ENCODE results near the gene YBX2. TPM values are rescaled to one million over a fixed set of nuclear protein-coding genes. Genes with fewer than 3 reads are reported as not detected.
"Not testable (repeated sequence)": the region's sequence is repeated elsewhere in the genome, so short reads cannot be mapped to it uniquely, and the experiment has no call there.

Gene YBX2
- polyA plus RNA-seq, 1 experiment, result 0.02 TPM

- Histone ChIP-seq H3K4me3 (ENCODE audit: low read depth, low read length) (no peak within 1 kb of the TSS), H3K9me3 (ENCODE audit: control insufficient read depth, insufficient read depth, low read length) (no peaks in the 10 kb centered on the region), H3K27ac (ENCODE audit: low read depth, low read length) (no peak within 1 kb of the TSS), H3K27me3 (ENCODE audit: control insufficient read depth, insufficient read depth, low read length) (peaks cover 12% of the 10 kb centered on the region)
- POLR2A ChIA-PET, result no interaction called here
- no peak for DNase-seq (ENCODE audit: low read depth, low spot score)
- CTCF ChIA-PET, result interaction anchor here (0.7 to 2.3 kb wide), 3 partner anchors 9 to 19 kb away, joined by 4 to 12 read pairs (median 5); partner anchors contain the start of gene TMEM95
- no peak for TF ChIP-seq CTCF (IDR thresholded peaks at IDR 0.05; ENCODE audit: low read depth, low read length)
Measured at GRCh38 chr17:7336240-7337175, 42.1 kb upstream of the YBX2 start, which contains the start of gene ACAP1. Gene ACAP1 (plus strand): TSS chr17:7336529. CDS start chr17:7336735, 206 bp downstream.

GRCh38 chr17:7335765-7336164 is 41.3 kb upstream of the YBX2 start:
- H3K9me3 ChIP-seq (ENCODE audit: control insufficient read depth, insufficient read depth, low read length); H3K4me3 ChIP-seq (ENCODE audit: low read depth, low read length); DNase-seq (ENCODE audit: low read depth, low spot score); H3K27ac ChIP-seq (ENCODE audit: low read depth, low read length): not testable (repeated sequence)
- CTCF ChIA-PET, result interaction anchor here (1.7 to 2.3 kb wide), 2 partner anchors 10 to 11 kb away, joined by 4 to 12 read pairs; no protein-coding TSS in a partner anchor
- POLR2A ChIA-PET, result interaction anchor here (1.0 kb wide), 1 partner anchor 9 kb away, joined by 3 read pairs; no protein-coding TSS in a partner anchor
- H3K27me3 ChIP-seq (ENCODE audit: control insufficient read depth, insufficient read depth, low read length), result peaks cover 12% of the 10 kb centered on the region

- H3K4me3 ChIP-seq (ENCODE audit: low read depth, low read length), result no peak overlapping the region
- H3K27ac ChIP-seq (ENCODE audit: low read depth, low read length), result no peak overlapping the region
- CTCF ChIA-PET, result interaction anchor here (1.2 to 1.7 kb wide), 2 partner anchors 10 kb away, joined by 4 to 7 read pairs; no protein-coding TSS in a partner anchor
- peaks cover 12% of the 10 kb centered on the region for H3K27me3 ChIP-seq (ENCODE audit: control insufficient read depth, insufficient read depth, low read length)
- DNase-seq (ENCODE audit: low read depth, low spot score), result no peak
- H3K9me3 ChIP-seq (ENCODE audit: control insufficient read depth, insufficient read depth, low read length), result no peaks in the 10 kb centered on the region
- POLR2A ChIA-PET, result interaction anchor here (1.0 kb wide), 1 partner anchor 10 kb away, joined by 3 read pairs; no protein-coding TSS in a partner anchor
- TF ChIP-seq CTCF (IDR thresholded peaks at IDR 0.05; ENCODE audit: low read depth, low read length), result no peak
Measured at GRCh38 chr17:7334938-7335538, 40.6 kb upstream of the YBX2 start.

GRCh38 chr17:7332600-7333069 is 38.2 kb upstream of the YBX2 start:
- H3K4me3 ChIP-seq (ENCODE audit: low read depth, low read length); CTCF ChIA-PET; H3K27me3 ChIP-seq (ENCODE audit: control insufficient read depth, insufficient read depth, low read length); H3K27ac ChIP-seq (ENCODE audit: low read depth, low read length); DNase-seq (ENCODE audit: low read depth, low spot score); POLR2A ChIA-PET; H3K9me3 ChIP-seq (ENCODE audit: control insufficient read depth, insufficient read depth, low read length): not testable (repeated sequence)

- Histone ChIP-seq H3K27me3 (ENCODE audit: control insufficient read depth, insufficient read depth, low read length) (peaks cover 9% of the 10 kb centered on the region), H3K27ac (ENCODE audit: low read depth, low read length) (no peak overlapping the region), H3K9me3 (ENCODE audit: control insufficient read depth, insufficient read depth, low read length) (no peaks in the 10 kb centered on the region), H3K4me3 (ENCODE audit: low read depth, low read length) (no peak overlapping the region)
- no peak for TF ChIP-seq CTCF (IDR thresholded peaks at IDR 0.05; ENCODE audit: low read depth, low read length)
- no peak for DNase-seq (ENCODE audit: low read depth, low spot score)
- ChIA-PET POLR2A (no interaction called here), CTCF (no interaction called here)
Measured at GRCh38 chr17:7332111-7332510, 37.7 kb upstream of the YBX2 start.
